Mammary epithelial cell (primary cell): ENCODE data around the gene TEAD1.

Source experiments
- EZH2 ChIP-seq: IDR thresholded peaks from 2 replicates; pipeline ENCODE4 v1.6.1; 2012; ENCODE audit warnings: low read length, inconsistent platforms, borderline replicate concordance
- TF ChIP-seq, protein P1 (sequence below), 2 donors: IDR thresholded peaks in 1 of 2; conservative IDR thresholded peaks in 1 of 2; 2 replicates each; pipeline ENCODE4 v1.5.1; 2011 to 2012; ENCODE audit warnings: inconsistent platforms in 2 of 2, low read length in 2 of 2, mild to moderate bottlenecking in 2 of 2, control low read depth in 1 of 2, low read depth in 1 of 2; ENCODE audit not compliant: insufficient read depth in 1 of 2; ENCODE audit errors: extremely low read depth in 1 of 2

DNA sequence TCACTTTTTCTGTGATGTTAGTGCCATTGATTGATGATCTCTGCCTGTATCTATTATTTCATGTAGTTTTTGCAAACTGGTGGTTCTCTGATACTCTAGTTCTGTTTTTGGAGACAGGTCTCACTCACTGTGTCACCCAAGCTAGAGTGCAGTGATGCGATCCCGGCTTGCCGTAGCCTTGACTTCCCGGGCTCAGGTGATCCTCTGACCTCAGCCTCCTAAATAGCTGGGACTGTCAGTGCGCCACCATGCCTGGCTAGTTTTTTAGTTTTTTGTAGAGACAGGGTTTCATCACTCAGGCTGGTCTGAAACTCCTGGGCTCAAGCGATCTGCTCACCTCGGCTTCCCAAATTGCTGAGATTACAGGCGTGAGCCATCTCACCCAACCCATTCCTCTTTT, 16.4 kb downstream of the TEAD1 start:
- TF ChIP-seq, protein P1, sequence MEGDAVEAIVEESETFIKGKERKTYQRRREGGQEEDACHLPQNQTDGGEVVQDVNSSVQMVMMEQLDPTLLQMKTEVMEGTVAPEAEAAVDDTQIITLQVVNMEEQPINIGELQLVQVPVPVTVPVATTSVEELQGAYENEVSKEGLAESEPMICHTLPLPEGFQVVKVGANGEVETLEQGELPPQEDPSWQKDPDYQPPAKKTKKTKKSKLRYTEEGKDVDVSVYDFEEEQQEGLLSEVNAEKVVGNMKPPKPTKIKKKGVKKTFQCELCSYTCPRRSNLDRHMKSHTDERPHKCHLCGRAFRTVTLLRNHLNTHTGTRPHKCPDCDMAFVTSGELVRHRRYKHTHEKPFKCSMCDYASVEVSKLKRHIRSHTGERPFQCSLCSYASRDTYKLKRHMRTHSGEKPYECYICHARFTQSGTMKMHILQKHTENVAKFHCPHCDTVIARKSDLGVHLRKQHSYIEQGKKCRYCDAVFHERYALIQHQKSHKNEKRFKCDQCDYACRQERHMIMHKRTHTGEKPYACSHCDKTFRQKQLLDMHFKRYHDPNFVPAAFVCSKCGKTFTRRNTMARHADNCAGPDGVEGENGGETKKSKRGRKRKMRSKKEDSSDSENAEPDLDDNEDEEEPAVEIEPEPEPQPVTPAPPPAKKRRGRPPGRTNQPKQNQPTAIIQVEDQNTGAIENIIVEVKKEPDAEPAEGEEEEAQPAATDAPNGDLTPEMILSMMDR (conservative IDR thresholded peaks at IDR 0.05 in 1 of 2, IDR thresholded peaks at IDR 0.05 in 1 of 2; ENCODE audit: extremely low read depth in 1 of 2, insufficient read depth in 1 of 2, low read depth in 1 of 2, low read length in 2 of 2) = no peak
- TF ChIP-seq EZH2 = no peak
